SJCRH30 (cell line): ENCODE data around the gene TUBB4B. TPM values are rescaled to one million over a fixed set of nuclear protein-coding genes. Genes with fewer than 3 reads are reported as not detected.
"Not testable (repeated sequence)": the region's sequence is repeated elsewhere in the genome, so short reads cannot be mapped to it uniquely, and the experiment has no call there.

ENCODE experiments used
- DNase-seq, 2 experiments: peaks; one replicate each; pipeline ENCODE4 v3.0.0-alpha.2; 2015 to 2020
- H3K27ac ChIP-seq: fragments of 250-450 bp; sonication (Bioruptor Pico); 2 replicates; pipeline ENCODE4 v1.5.1; 2020; ENCODE audit warnings: mild to moderate bottlenecking, moderate library complexity
- H3K27me3 ChIP-seq: fragments of 250-450 bp; sonication (Bioruptor Pico); 2 replicates; pipeline ENCODE4 v1.5.1; 2020; ENCODE audit warnings: mild to moderate bottlenecking, moderate library complexity
- H3K36me3 ChIP-seq: fragments of 250-450 bp; sonication (Bioruptor Pico); 2 replicates; pipeline ENCODE4 v1.5.1; 2020; ENCODE audit warnings: mild to moderate bottlenecking, moderate library complexity
- H3K4me1 ChIP-seq: fragments of 250-450 bp; sonication (Bioruptor Pico); 2 replicates; pipeline ENCODE4 v1.5.1; 2020; ENCODE audit warnings: mild to moderate bottlenecking, moderate library complexity
- H3K4me3 ChIP-seq: fragments of 250-450 bp; sonication (Bioruptor Pico); 2 replicates; pipeline ENCODE4 v1.5.1; 2020; ENCODE audit warnings: mild to moderate bottlenecking, moderate library complexity
- H3K9me3 ChIP-seq: fragments of 250-450 bp; sonication (Bioruptor Pico); replicated peaks from 2 replicates; pipeline ENCODE4 v1.5.1; 2020; ENCODE audit warnings: mild to moderate bottlenecking, moderate library complexity
- total RNA-seq: library from RNA; depleted of rRNA; stranded (reverse); fragments of >200 nt; shearing (Covaris generic); gene quantifications from 2 replicates; pipeline ENCODE4 v1.2.3, GENCODE V29; 2014

The TUBB4B gene
- total RNA-seq, 1 experiment from 2014 or later = 528 TPM

DNA sequence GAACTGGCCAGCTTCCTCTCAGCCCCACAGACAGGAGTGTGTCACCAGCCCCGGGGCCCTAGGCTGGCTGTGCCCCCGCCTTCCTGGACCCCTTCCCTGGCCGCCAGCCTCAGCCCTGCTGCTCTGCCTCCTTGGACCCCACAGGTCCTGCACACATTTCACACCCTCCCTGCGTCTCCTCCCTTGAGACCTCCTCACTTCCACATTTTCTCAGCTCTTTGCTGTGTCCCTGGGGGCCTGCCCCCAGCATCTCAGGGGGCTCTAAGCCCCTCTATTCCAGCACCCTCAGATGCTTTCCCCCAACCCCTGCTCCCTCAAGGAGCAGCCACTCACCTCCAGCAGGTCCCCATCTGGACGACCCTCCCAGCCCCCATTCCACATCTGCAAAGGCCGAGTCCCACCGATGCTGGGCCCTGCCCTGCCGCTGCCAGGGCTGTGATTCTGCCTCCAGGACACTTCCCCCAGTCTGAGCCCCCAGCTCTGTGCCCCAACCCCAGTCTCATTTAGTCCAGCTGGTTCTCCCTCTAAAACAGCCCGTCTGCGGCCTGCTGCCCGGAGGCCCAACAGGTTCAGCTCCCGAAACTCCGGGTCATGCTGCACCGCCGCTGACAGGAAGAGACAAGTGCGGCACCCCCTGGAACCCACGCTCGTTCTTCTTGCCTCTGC lies 6.2 kb upstream of the TUBB4B start:
- no peak overlapping the region for H3K4me3 ChIP-seq
- H3K4me1 ChIP-seq = peaks cover 35% of the 10 kb centered on the region
- H3K9me3 ChIP-seq = no peaks in the 10 kb centered on the region
- no peak for DNase-seq
- H3K27ac ChIP-seq = no peak overlapping the region
- H3K27me3 ChIP-seq = peaks cover 8% of the 10 kb centered on the region; the same call in 1 of the 2 replicates
- no peaks in the 10 kb centered on the region for H3K36me3 ChIP-seq

DNA sequence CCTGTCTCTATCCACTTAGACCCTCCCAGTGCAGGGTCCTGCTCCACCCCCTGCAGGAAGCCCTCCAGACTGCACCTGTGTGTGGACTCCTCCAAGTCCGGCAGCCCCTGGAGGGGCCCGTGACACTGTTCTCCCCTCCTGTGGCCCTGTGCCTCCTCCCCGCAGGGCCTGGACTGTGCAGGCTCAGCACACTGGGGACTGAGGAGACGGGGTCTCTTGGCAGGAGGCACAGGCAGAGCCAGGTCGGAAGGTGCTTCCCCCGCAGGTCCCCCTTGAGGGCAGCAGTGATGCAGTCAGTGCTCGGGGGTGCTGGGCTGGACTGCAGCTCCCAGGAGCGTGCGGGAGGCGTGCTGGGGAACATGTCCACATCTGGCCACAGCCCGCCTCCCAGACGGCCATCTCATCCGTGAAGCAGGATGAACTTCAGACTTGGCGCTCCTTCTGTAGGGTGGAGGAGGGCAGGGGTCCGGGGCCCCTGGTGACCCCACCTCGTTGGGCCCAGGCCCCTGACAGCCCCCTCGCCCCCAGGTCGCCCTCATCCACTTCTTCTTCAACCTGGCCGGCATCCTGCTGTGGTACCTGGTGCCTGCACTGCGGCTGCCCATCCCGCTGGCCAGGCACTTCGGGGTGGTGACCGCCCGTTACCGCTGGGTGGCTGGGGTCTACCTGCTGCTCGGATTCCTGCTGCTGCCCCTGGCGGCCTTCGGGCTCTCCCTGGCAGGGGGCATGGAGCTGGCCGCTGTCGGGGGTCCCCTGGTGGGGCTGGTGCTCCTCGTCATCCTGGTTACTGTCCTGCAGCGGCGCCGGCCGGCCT lies 5.5 kb upstream of the TUBB4B start:
- Histone ChIP-seq H3K9me3 (no peaks in the 10 kb centered on the region), H3K27me3 (peaks cover 1% of the 10 kb centered on the region; the same call in 1 of the 2 replicates), H3K27ac (no peak overlapping the region), H3K4me1 (peaks cover 35% of the 10 kb centered on the region), H3K36me3 (no peaks in the 10 kb centered on the region), H3K4me3 (no peak overlapping the region)
- DNase-seq = no peak

DNA sequence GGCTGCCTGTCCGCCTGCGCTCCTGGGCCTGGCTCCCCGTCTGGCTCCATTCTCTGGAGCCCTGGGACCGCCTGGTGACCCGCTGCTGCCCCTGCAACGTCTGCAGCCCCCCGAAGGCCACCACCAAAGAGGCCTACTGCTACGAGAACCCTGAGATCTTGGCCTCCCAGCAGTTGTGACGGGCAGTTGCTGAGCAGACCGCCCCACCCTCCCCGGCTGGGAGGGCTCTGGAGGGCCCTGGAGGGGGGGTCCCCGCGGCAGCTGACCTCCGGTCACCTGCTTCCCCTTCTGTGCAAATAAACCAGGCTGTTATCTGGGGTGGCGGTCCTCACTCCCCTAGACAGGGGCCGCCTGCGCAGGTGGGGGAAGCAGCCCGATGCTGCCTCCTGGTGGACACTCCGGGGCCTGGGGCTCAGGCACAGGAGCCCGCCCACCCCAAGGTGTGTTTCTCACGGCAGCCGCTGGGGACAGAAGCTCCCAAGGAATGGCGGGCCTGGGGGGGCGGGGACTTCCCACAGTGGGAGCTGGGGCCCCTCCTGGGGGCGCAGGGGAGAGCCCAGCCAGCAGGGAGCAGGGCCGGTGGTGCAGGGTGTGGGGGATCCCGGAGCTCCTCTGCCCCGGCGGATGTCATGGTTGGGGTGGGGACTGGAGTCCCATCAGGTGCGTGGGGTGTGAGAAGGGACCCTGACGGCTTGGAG lies 4.7 kb upstream of the TUBB4B start:
- Histone ChIP-seq H3K4me1 (peaks cover 35% of the 10 kb centered on the region), H3K9me3 (no peaks in the 10 kb centered on the region), H3K36me3 (no peaks in the 10 kb centered on the region), H3K4me3 (no peak overlapping the region), H3K27ac (no peak overlapping the region; the same call in 1 of the 2 replicates), H3K27me3 (no peaks in the 10 kb centered on the region; the same call in 1 of the 2 replicates)
- peak; percentile 92 to 96 for DNase-seq

DNA sequence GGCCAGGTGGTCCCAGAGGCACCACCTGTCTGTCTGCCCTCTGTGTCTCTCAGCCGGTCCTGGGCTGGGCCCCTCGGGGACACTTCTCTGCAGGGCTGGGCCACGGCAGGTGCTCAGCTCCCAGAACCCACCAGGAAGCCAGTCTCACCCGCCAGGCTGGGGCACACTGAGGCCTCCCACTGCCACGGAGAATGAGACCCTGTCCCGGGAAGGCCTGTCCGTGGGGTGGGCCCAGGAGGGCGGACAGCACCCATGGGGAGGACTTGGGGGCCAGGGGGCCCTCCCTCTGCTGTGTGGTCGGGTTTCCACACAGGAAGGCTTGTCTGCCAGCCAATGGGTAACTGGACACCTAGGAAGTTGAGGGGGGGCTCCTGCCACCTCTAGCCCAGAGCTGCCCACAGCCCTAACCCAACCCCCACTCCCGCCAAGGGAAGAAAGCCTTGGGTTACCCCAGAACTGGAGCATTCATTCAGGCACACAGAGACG lies 4.1 kb upstream of the TUBB4B start:
- H3K9me3 ChIP-seq = no peaks in the 10 kb centered on the region
- peaks cover 4% of the 10 kb centered on the region for H3K36me3 ChIP-seq
- peaks cover 35% of the 10 kb centered on the region for H3K4me1 ChIP-seq
- peak overlapping the region; percentile 64 for H3K27ac ChIP-seq
- peak; percentile 53 to 71 for DNase-seq
- no peak overlapping the region for H3K4me3 ChIP-seq
- H3K27me3 ChIP-seq = no peaks in the 10 kb centered on the region; the same call in 1 of the 2 replicates

DNA sequence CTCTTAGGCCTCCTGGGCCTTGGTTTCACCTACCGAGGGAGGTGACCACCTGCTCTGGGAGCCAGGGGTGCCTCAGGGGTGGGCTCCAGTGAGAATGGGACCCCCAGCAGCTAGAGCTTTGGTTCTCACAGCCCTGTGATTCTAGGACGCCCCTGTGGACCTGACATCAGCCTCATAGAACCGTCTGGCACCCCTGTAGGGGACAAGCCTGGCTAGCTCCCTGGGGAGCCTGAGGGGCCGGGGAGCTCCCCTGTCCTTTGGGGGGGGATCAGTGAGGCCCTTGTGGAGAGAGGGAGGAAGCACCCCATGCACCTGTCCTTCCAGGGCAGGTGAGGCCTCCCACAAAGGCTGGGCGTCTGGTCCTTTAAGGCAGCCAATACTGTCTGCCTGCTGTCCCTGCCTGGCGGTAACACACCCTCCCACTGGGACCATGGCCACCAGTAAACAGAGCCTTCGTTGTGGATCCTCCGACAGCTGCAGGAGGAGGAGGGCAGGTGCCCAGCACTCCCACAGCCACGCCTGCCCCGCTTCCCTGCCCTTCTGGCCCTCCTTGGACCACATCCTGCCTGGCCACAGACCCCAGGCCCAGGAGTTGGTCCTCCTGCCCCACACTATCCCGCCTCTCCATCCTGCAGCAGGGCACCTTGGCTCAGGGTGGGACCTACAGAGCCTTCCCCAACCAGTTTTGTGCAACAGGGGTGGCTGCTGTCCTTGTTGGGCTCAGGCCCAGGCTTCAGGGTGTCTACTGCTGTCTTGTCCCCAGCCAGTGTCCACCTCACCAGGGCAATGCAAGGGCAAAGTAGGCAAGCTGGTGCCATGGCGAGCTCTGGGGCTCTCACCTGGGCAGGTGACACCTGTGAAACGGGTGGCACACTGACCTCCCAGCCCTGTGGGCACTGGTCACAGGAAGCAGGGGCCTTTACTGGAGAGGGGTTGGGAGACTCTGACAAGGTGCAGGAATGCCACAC lies 3.0 kb upstream of the TUBB4B start:
- peaks cover 15% of the 10 kb centered on the region for H3K36me3 ChIP-seq
- no peaks in the 10 kb centered on the region for H3K27me3 ChIP-seq
- H3K4me3 ChIP-seq = no peak overlapping the region
- DNase-seq = peak; percentile 93 to 94
- peak overlapping the region; percentile 64 for H3K27ac ChIP-seq
- peaks cover 40% of the 10 kb centered on the region for H3K4me1 ChIP-seq
- H3K9me3 ChIP-seq = no peaks in the 10 kb centered on the region

DNA sequence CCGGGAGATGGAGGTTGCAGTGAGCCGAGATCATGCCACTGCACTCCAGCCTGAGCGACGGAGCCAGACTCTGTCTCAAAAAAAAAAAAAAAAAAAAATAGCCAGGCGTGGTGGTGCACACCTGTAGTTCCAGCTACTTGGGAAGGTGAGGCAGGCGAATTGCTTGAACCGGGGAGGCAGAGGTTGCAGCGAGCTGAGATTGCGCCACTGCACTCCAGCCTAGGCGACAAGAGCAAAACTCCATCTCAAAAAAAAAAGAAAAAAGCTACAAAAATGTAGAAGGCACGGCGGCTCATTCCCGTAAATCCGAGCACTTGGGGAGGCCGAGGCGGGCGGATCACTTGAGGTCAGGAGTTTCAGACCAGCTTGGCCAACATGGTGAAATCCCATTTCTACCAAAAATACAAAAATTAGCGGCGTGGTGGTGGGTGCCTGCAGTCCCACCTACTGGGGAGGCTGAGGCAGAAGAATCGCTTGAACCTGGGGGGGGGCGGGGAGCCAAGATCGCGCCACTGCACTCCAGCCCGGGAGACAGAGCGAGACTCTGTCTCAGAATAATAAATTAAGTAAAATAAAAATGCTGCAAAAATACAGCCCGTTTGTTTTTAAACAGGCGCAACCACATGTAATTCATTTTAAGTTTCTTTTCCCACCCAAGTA lies 1.4 kb upstream of the TUBB4B start:
- peak overlapping the region; percentile 88 for H3K27ac ChIP-seq
- H3K4me1 ChIP-seq = peaks cover 41% of the 10 kb centered on the region
- H3K4me3 ChIP-seq = peak overlapping the region; percentile 63
- peaks cover 23% of the 10 kb centered on the region for H3K36me3 ChIP-seq
- H3K27me3 ChIP-seq, H3K9me3 ChIP-seq, DNase-seq: not testable (repeated sequence)

DNA sequence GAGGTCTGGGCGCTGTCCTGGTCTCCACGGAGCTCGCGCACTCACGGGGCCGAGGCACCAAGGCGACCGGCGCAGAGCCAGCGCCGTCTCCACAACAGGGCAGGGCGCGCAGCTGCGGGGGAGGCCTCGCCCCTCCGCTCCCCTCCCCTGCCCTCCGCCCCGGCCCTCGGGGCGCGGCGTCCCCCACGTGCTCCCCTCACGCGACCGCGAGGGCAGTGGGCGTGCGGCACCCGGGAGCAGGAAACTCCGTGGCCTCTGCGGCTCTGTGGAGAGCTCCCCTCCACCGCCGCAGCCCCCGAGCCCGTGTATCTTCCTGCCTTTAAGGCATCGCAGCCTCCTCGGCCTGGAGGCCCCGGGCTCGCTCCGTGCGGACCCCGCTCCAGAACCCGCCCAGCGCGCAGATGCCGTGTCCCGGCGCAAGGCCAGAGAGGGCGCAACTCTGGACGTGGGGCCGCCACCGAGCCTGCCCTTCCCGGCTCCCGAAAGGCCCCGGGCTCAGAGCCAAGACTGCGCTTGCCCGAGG lies 708 bp upstream of the TUBB4B start:
- H3K9me3 ChIP-seq = no peaks in the 10 kb centered on the region
- peak overlapping the region; percentile 63 for H3K4me3 ChIP-seq
- H3K36me3 ChIP-seq = peaks cover 23% of the 10 kb centered on the region
- peaks cover 41% of the 10 kb centered on the region for H3K4me1 ChIP-seq
- no peaks in the 10 kb centered on the region for H3K27me3 ChIP-seq
- H3K27ac ChIP-seq = peak overlapping the region; percentile 88
- DNase-seq = peak; percentile 81 to 82

DNA sequence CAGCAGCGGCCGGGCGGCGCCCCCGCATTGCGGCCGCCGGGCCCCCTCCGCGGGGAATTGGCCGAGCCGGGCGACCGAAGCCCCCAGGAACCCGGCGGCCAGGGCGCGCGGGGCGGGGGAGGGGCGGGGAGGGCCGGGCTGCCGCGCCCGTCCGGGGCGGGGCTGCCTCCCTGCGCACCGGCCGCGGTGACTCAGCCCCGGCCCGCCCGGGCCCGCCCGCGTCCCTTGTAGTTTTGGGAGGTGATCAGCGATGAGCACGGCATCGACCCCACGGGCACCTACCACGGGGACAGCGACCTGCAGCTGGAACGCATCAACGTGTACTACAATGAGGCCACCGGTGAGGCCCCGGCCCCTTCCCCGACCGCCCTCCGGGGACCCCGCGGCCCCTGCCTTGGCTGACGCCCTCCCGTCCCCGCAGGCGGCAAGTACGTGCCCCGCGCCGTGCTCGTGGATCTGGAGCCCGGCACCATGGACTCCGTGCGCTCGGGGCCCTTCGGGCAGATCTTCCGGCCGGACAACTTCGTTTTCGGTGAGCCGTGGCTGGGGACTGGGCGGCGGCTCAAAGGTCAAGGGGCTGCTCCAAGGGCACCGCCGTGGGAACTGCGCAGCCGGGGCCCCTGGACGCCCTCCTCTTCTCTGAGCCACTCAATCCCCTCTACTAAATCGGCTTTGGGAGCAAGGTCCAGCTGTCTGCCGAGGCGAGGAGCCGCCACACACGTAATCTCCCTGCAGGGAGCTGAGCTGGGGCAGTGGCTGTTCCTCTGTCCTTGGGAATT lies 592 bp downstream of the TUBB4B start:
- H3K4me1 ChIP-seq = peaks cover 31% of the 10 kb centered on the region
- DNase-seq = no peak
- peak overlapping the region; percentile 78 for H3K4me3 ChIP-seq
- H3K36me3 ChIP-seq = peaks cover 23% of the 10 kb centered on the region
- H3K27ac ChIP-seq = peak overlapping the region; percentile 36; the same call in 1 of the 2 replicates
- no peaks in the 10 kb centered on the region for H3K27me3 ChIP-seq
- no peaks in the 10 kb centered on the region for H3K9me3 ChIP-seq

DNA sequence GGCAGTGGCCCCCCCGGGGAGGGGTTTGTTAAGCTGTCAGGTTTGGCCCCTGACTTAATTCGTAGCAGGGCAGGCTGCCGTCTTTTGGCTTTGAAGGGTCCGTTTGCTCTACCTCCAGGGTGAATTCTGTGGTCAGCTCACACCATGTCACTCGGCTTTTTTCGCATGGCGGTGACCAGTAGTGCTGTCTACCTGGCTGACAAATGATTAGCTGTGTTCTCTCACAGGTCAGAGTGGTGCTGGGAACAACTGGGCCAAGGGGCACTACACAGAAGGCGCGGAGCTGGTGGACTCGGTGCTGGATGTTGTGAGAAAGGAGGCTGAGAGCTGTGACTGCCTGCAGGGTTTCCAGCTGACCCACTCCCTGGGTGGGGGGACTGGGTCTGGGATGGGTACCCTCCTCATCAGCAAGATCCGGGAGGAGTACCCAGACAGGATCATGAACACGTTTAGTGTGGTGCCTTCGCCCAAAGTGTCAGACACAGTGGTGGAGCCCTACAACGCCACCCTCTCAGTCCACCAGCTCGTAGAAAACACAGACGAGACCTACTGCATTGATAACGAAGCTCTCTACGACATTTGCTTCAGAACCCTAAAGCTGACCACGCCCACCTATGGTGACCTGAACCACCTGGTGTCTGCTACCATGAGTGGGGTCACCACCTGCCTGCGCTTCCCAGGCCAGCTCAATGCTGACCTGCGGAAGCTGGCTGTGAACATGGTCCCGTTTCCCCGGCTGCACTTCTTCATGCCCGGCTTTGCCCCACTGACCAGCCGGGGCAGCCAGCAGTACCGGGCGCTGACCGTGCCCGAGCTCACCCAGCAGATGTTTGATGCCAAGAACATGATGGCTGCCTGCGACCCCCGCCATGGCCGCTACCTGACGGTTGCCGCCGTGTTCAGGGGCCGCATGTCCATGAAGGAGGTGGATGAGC lies 1.4 kb downstream of the TUBB4B start:
- no peak for DNase-seq
- H3K4me3 ChIP-seq = peak overlapping the region; percentile 78
- H3K36me3 ChIP-seq = peaks cover 23% of the 10 kb centered on the region
- H3K27me3 ChIP-seq = peaks cover under 1% of the 10 kb centered on the region; the same call in 1 of the 2 replicates
- peaks cover 28% of the 10 kb centered on the region for H3K4me1 ChIP-seq
- H3K27ac ChIP-seq = no peak overlapping the region
- H3K9me3 ChIP-seq = no peaks in the 10 kb centered on the region

DNA sequence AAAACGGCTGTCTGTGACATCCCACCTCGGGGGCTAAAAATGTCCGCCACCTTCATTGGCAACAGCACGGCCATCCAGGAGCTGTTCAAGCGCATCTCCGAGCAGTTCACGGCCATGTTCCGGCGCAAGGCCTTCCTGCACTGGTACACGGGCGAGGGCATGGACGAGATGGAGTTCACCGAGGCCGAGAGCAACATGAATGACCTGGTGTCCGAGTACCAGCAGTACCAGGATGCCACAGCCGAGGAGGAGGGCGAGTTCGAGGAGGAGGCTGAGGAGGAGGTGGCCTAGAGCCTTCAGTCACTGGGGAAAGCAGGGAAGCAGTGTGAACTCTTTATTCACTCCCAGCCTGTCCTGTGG lies 2.2 kb downstream of the TUBB4B start:
- peaks cover 23% of the 10 kb centered on the region for H3K36me3 ChIP-seq
- H3K4me3 ChIP-seq, H3K9me3 ChIP-seq: not testable (repeated sequence)

DNA sequence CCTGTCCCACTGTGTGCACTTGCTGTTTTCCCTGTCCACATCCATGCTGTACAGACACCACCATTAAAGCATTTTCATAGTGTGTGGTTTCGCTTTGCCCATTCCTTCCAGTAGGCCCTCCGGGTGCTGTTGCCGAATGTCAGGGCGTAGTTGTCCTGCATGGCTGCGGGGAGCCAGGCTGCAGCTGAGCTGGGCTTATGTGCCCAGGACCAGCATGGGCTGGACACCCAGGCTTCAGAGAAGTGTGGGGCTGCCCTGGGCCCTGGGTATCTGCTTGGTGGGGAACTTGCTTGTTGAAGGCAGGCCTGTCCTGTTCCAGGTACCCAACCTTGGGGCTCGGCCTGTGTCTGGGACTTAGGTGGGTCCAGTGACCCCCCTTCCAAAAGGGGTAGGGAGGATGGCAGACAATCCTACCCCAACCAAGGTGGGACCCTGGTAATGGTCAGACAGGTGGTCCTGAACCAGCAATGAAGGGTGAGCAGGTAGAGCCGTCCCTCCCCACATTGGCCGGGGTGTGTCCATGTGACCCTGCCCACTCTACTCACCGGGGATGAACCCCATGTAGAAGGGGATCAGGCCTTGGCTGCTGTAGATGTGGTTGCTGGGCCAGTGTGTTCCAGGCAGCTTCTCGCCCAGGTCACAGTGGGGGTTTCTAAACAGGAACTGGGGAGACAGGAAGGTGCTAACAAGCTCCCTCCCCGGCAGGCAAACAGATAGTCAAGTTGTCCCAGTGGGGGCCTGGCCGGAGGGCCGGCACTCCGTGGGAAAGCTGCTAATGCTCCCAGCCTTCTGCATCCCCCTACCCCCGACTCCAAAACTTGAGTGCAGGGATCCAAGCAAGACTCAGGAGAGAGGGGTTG lies 2.8 kb downstream of the TUBB4B start:
- H3K4me3 ChIP-seq = no peak overlapping the region
- H3K4me1 ChIP-seq = peaks cover 15% of the 10 kb centered on the region
- no peak for DNase-seq
- no peaks in the 10 kb centered on the region for H3K9me3 ChIP-seq
- no peak overlapping the region for H3K27ac ChIP-seq
- H3K36me3 ChIP-seq = peaks cover 23% of the 10 kb centered on the region
- peaks cover 8% of the 10 kb centered on the region; the same call in 1 of the 2 replicates for H3K27me3 ChIP-seq

More for the DNA sequence above, 2.2 kb downstream of the TUBB4B start:
- not testable (repeated sequence) for H3K27ac ChIP-seq, DNase-seq, H3K27me3 ChIP-seq
- H3K4me1 ChIP-seq = peaks cover 21% of the 10 kb centered on the region
